WTC11 (cell line): ENCODE results near the gene NKX6-2. TPM values are rescaled to one million over a fixed set of nuclear protein-coding genes. Genes with fewer than 3 reads are reported as not detected.

Source experiments
- ATAC-seq: fragments of 200-7000 bp; cut with Tn5 transposase; 2 replicates; pipeline ENCODE4 v1.10.0; 2021; ENCODE audit warnings: mild to moderate bottlenecking, moderate library complexity
- CTCF ChIA-PET: fragments of 300-600 bp; sonication (Branson Sonifier 250); formaldehyde crosslinking; loops from one replicate; lab custom pipeline; 2021; ENCODE audit warnings: antibody characterized with exemption; lab: Charles Lee
- POLR2A ChIA-PET: fragments of 350-600 bp; sonication (Branson Sonifier 250); formaldehyde crosslinking; loops from one replicate; lab custom pipeline; 2021; ENCODE audit warnings: antibody characterized with exemption; lab: Charles Lee
- DNase-seq: peaks from one replicate; pipeline ENCODE4 v3.0.0; 2021; ENCODE audit warnings: low spot score
- H3K27ac Mint-ChIP-seq: 2 replicates; pipeline ENCODE4 v1.8.0; 2021; ENCODE audit warnings: mixed read lengths
- H3K27me3 Mint-ChIP-seq: 2 replicates; pipeline ENCODE4 v1.8.0; 2021; ENCODE audit warnings: low read depth, mild to moderate bottlenecking, moderate library complexity, mixed read lengths
- H3K36me3 Mint-ChIP-seq: 2 replicates; pipeline ENCODE4 v1.8.0; 2021; ENCODE audit warnings: mixed read lengths
- H3K4me1 Mint-ChIP-seq: 2 replicates; pipeline ENCODE4 v1.8.0; 2022; ENCODE audit warnings: mixed read lengths
- H3K4me3 Mint-ChIP-seq: 2 replicates; pipeline ENCODE4 v1.8.0; 2021; ENCODE audit warnings: mild to moderate bottlenecking, moderate library complexity, mixed read lengths
- H3K9me3 Mint-ChIP-seq: 2 replicates; pipeline ENCODE4 v1.8.0; 2021; ENCODE audit warnings: mixed read lengths
- AFF4 ChIP-seq: sonication (generic); formaldehyde crosslinking; IDR thresholded peaks from 2 replicates; pipeline ENCODE4 v1.8.1; 2023; ENCODE audit warnings: mild to moderate bottlenecking, missing genetic modification reagents, borderline replicate concordance
- CREB1 ChIP-seq: sonication (generic); formaldehyde crosslinking; IDR thresholded peaks from 2 replicates; pipeline ENCODE4 v1.8.0; 2023; ENCODE audit warnings: mild to moderate bottlenecking, missing genetic modification reagents
- CREM ChIP-seq: sonication (generic); formaldehyde crosslinking; IDR thresholded peaks from 2 replicates; pipeline ENCODE4 v1.8.1; 2022; ENCODE audit warnings: mild to moderate bottlenecking, missing genetic modification reagents, moderate library complexity
- ELF4 ChIP-seq: sonication (generic); formaldehyde crosslinking; IDR thresholded peaks from 2 replicates; pipeline ENCODE4 v1.8.1; 2022; ENCODE audit warnings: low read depth, mild to moderate bottlenecking, moderate library complexity, missing genetic modification reagents
- EMX1 ChIP-seq: fragments of 250-450 bp; sonication (Bioruptor Pico); IDR thresholded peaks from 2 replicates; pipeline ENCODE4 v1.8.0; 2021; ENCODE audit warnings: mild to moderate bottlenecking
- ERG ChIP-seq: fragments of 250-450 bp; sonication (Bioruptor Pico); IDR thresholded peaks from 2 replicates; pipeline ENCODE4 v1.8.0; 2021; ENCODE audit warnings: mild to moderate bottlenecking
- FOXJ3 ChIP-seq: sonication (generic); formaldehyde crosslinking; IDR thresholded peaks from 2 replicates; pipeline ENCODE4 v1.9.0; 2021; ENCODE audit warnings: missing genetic modification reagents, mild to moderate bottlenecking, borderline replicate concordance
- FOXP1 ChIP-seq: sonication (generic); formaldehyde crosslinking; IDR thresholded peaks from 2 replicates; pipeline ENCODE4 v1.8.0; 2022; ENCODE audit warnings: missing genetic modification reagents, mild to moderate bottlenecking, moderate library complexity, borderline replicate concordance
- JAZF1 ChIP-seq: fragments of 250-450 bp; sonication (Bioruptor Pico); IDR thresholded peaks from 2 replicates; pipeline ENCODE4 v1.9.0; 2021; ENCODE audit warnings: moderate library complexity, mild to moderate bottlenecking, inconsistent platforms
- KAT7 ChIP-seq: sonication (generic); formaldehyde crosslinking; IDR thresholded peaks from 2 replicates; pipeline ENCODE4 v1.8.1; 2023; ENCODE audit warnings: missing genetic modification reagents, mild to moderate bottlenecking, borderline replicate concordance
- NFATC4 ChIP-seq: fragments of 250-450 bp; sonication (Bioruptor Pico); IDR thresholded peaks from 2 replicates; pipeline ENCODE4 v1.9.0; 2021; ENCODE audit warnings: mild to moderate bottlenecking
- NR3C1 ChIP-seq: sonication (generic); formaldehyde crosslinking; conservative IDR thresholded peaks from 2 replicates; pipeline ENCODE4 v1.8.1; 2023; ENCODE audit warnings: low read depth, mild to moderate bottlenecking, missing genetic modification reagents
- SMAD3 ChIP-seq: sonication (generic); formaldehyde crosslinking; IDR thresholded peaks from 2 replicates; pipeline ENCODE4 v1.8.0; 2022; ENCODE audit warnings: missing genetic modification reagents, mild to moderate bottlenecking, borderline replicate concordance
- SMAD4 ChIP-seq: sonication (generic); formaldehyde crosslinking; IDR thresholded peaks from 2 replicates; pipeline ENCODE4 v1.8.0; 2022; ENCODE audit warnings: mild to moderate bottlenecking, missing genetic modification reagents
- SP1 ChIP-seq: sonication (generic); formaldehyde crosslinking; conservative IDR thresholded peaks from 2 replicates; pipeline ENCODE4 v1.8.1; 2022; ENCODE audit warnings: missing genetic modification reagents
- TEAD4 ChIP-seq: sonication (generic); formaldehyde crosslinking; IDR thresholded peaks from 2 replicates; pipeline ENCODE4 v1.8.0; 2022; ENCODE audit warnings: mild to moderate bottlenecking, missing genetic modification reagents
- TP53 ChIP-seq: sonication (generic); formaldehyde crosslinking; IDR thresholded peaks from 2 replicates; pipeline ENCODE4 v1.8.1; 2023; ENCODE audit warnings: mild to moderate bottlenecking, missing genetic modification reagents
- ZBTB21 ChIP-seq: sonication (generic); formaldehyde crosslinking; IDR thresholded peaks from 2 replicates; pipeline ENCODE4 v1.8.1; 2023; ENCODE audit warnings: mild to moderate bottlenecking, missing genetic modification reagents, borderline replicate concordance
- total RNA-seq: library from RNA; stranded (reverse); gene quantifications from 3 replicates; pipeline ENCODE4 v1.2.3, GENCODE V29; 2021
- TF ChIP-seq, protein P1 (sequence below): sonication (generic); formaldehyde crosslinking; IDR thresholded peaks from 2 replicates; pipeline ENCODE4 v1.8.1; 2023; ENCODE audit warnings: mild to moderate bottlenecking, moderate library complexity, missing genetic modification reagents
- TF ChIP-seq, protein P2 (sequence below): sonication (generic); formaldehyde crosslinking; IDR thresholded peaks from 2 replicates; pipeline ENCODE4 v1.8.0; 2022; ENCODE audit warnings: mild to moderate bottlenecking, missing genetic modification reagents
- TF ChIP-seq, protein P3 (sequence below): sonication (generic); formaldehyde crosslinking; IDR thresholded peaks from 2 replicates; pipeline ENCODE4 v1.8.0; 2022; ENCODE audit warnings: mild to moderate bottlenecking, missing genetic modification reagents
- TF ChIP-seq, protein P4 (sequence below): fragments of 250-450 bp; sonication (Bioruptor Pico); IDR thresholded peaks from 2 replicates; pipeline ENCODE4 v2.1.2; 2022; ENCODE audit warnings: mild to moderate bottlenecking, moderate library complexity
- TF ChIP-seq, protein P5 (sequence below): sonication (generic); formaldehyde crosslinking; IDR thresholded peaks from 2 replicates; pipeline ENCODE4 v1.8.1; 2022; ENCODE audit warnings: missing genetic modification reagents, borderline replicate concordance

Gene NKX6-2
- total RNA-seq, 1 experiment from 2014 or later = 0.15 TPM

GRCh38 chr10:132781556-132781955 is 4.4 kb downstream of the NKX6-2 start (continued):
- TF ChIP-seq AFF4 (no peak), ZBTB21 (no peak)

DNA sequence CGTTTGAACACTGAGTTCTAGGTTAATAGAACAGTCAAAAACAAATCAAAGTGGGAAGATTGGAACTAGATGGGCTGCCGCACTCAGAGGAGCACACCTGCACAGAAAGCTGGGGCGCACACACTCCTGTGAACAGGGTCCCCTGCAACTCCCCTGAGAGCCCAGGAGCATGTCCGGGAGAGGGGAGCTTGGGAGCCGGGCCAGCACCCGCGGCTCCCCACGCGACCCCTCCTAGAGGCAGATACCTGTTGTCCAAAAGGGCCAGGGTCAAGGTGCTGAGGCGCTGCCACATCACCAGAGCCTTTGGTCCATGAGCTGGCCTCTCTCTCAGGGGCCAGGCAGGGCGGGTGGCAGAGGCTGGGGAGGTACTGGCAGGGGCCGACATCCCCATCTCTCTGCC is 5.6 kb downstream of the NKX6-2 start:
- peaks cover 12% of the 10 kb centered on the region for H3K4me1 Mint-ChIP-seq
- no peak overlapping the region for H3K27ac Mint-ChIP-seq
- DNase-seq = no peak
- ChIA-PET POLR2A (no interaction called here), CTCF (no interaction called here)
- H3K9me3 Mint-ChIP-seq = no peaks in the 10 kb centered on the region
- no peak for TF ChIP-seq SMAD3 (CRISPR knock-in tag)
- TF ChIP-seq EMX1 (CRISPR knock-in tag) = no peak
- TF ChIP-seq KAT7 (CRISPR knock-in tag) = no peak
- TF ChIP-seq, protein P1, sequence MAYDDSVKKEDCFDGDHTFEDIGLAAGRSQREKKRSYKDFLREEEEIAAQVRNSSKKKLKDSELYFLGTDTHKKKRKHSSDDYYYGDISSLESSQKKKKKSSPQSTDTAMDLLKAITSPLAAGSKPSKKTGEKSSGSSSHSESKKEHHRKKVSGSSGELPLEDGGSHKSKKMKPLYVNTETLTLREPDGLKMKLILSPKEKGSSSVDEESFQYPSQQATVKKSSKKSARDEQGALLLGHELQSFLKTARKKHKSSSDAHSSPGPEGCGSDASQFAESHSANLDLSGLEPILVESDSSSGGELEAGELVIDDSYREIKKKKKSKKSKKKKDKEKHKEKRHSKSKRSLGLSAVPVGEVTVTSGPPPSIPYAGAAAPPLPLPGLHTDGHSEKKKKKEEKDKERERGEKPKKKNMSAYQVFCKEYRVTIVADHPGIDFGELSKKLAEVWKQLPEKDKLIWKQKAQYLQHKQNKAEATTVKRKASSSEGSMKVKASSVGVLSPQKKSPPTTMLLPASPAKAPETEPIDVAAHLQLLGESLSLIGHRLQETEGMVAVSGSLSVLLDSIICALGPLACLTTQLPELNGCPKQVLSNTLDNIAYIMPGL = no peak
- no peak for TF ChIP-seq FOXJ3 (CRISPR knock-in tag)
- no peak for TF ChIP-seq TP53 (CRISPR knock-in tag)
- TF ChIP-seq, protein P2, sequence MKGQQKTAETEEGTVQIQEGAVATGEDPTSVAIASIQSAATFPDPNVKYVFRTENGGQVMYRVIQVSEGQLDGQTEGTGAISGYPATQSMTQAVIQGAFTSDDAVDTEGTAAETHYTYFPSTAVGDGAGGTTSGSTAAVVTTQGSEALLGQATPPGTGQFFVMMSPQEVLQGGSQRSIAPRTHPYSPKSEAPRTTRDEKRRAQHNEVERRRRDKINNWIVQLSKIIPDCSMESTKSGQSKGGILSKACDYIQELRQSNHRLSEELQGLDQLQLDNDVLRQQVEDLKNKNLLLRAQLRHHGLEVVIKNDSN = no peak
- no peak for ATAC-seq
- H3K4me3 Mint-ChIP-seq = no peak overlapping the region
- no peaks in the 10 kb centered on the region; the same call in 1 of the 2 replicates for H3K36me3 Mint-ChIP-seq
- peaks cover 38% of the 10 kb centered on the region for H3K27me3 Mint-ChIP-seq

DNA sequence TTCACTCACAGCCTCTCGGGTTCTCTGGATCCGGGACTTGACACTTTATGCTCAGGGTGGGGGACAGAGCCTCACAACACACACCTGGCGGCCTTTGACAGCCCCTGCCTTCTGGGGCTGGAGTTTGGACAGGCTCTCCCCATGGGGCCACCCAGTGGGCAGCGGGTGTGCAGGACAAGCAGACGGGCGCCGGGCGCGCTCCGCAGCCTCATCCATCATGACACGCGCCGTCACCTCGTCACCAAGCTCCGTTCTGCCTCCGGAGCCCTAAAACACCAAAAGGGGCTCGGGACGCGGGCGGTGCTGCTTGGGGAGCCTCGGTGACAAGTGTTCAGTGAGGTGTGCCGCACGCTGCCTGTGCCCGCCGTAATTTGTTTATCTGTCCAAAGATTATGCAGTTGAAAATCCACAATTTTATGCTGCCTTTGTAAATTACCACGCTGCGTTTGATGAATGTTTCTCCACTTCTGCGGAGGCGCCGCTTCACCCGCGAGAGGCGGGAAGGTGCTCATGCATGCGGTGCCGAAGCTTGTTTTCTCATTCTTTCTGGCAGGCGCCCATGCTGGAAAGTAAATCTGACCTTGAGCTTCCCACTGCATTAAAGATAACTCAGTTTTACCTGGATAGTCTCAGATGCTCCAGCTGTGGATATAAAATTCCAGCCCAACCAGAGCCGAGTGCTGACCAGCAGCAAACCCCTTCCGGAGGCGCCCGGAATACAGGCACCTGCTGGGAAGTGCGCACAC is 6.2 kb downstream of the NKX6-2 start:
- no peak for ATAC-seq
- H3K9me3 Mint-ChIP-seq = no peaks in the 10 kb centered on the region
- no peak for TF ChIP-seq SP1
- no peak for TF ChIP-seq FOXP1 (CRISPR knock-in tag)
- TF ChIP-seq, protein P3, sequence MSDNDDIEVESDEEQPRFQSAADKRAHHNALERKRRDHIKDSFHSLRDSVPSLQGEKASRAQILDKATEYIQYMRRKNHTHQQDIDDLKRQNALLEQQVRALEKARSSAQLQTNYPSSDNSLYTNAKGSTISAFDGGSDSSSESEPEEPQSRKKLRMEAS (CRISPR knock-in tag) = no peak
- TF ChIP-seq NFATC4 (CRISPR knock-in tag) = no peak
- TF ChIP-seq, protein P4, sequence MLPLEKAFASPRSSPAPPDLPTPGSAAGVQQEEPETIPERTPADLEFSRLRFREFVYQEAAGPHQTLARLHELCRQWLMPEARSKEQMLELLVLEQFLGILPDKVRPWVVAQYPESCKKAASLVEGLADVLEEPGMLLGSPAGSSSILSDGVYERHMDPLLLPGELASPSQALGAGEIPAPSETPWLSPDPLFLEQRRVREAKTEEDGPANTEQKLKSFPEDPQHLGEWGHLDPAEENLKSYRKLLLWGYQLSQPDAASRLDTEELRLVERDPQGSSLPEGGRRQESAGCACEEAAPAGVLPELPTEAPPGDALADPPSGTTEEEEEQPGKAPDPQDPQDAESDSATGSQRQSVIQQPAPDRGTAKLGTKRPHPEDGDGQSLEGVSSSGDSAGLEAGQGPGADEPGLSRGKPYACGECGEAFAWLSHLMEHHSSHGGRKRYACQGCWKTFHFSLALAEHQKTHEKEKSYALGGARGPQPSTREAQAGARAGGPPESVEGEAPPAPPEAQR (CRISPR knock-in tag) = no peak
- TF ChIP-seq TEAD4 (CRISPR knock-in tag) = no peak
- TF ChIP-seq JAZF1 = no peak
- no peak for TF ChIP-seq SMAD4 (CRISPR knock-in tag)
- TF ChIP-seq KAT7 (CRISPR knock-in tag) = no peak
- no peak for TF ChIP-seq CREB1 (CRISPR knock-in tag)
- no peak for TF ChIP-seq CREM
- TF ChIP-seq, protein P5, sequence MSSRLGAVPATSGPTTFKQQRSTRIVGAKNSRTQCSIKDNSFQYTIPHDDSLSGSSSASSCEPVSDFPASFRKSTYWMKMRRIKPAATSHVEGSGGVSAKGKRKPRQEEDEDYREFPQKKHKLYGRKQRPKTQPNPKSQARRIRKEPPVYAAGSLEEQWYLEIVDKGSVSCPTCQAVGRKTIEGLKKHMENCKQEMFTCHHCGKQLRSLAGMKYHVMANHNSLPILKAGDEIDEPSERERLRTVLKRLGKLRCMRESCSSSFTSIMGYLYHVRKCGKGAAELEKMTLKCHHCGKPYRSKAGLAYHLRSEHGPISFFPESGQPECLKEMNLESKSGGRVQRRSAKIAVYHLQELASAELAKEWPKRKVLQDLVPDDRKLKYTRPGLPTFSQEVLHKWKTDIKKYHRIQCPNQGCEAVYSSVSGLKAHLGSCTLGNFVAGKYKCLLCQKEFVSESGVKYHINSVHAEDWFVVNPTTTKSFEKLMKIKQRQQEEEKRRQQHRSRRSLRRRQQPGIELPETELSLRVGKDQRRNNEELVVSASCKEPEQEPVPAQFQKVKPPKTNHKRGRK = no peak
- TF ChIP-seq ELF4 (CRISPR knock-in tag) = no peak
- no peak for TF ChIP-seq NR3C1 (CRISPR knock-in tag)
- no peak for TF ChIP-seq ERG (CRISPR knock-in tag)
- H3K4me1 Mint-ChIP-seq = peaks cover 12% of the 10 kb centered on the region
- ChIA-PET POLR2A (no interaction called here), CTCF (no interaction called here)
- no peaks in the 10 kb centered on the region; the same call in 1 of the 2 replicates for H3K36me3 Mint-ChIP-seq
- peaks cover 32% of the 10 kb centered on the region for H3K27me3 Mint-ChIP-seq
- H3K27ac Mint-ChIP-seq = no peak overlapping the region
- no peak overlapping the region for H3K4me3 Mint-ChIP-seq
- no peak for DNase-seq
